Osteocyte (in vitro differentiated cells): Measurements from ENCODE around the gene PRCC. TPM values are rescaled to one million over a fixed set of nuclear protein-coding genes. Genes with fewer than 3 reads are reported as not detected.

Experiments used
- DNase-seq: peaks from one replicate; pipeline ENCODE4 v3.0.0; 2021; ENCODE audit warnings: mixed read lengths; ENCODE audit not compliant: unreplicated experiment; ENCODE audit errors: extremely low spot score
- H3K27ac Mint-ChIP-seq: one replicate; pipeline ENCODE4 v1.8.0; 2021; ENCODE audit warnings: mild to moderate bottlenecking, mixed read lengths; ENCODE audit not compliant: unreplicated experiment
- H3K27me3 Mint-ChIP-seq: one replicate; pipeline ENCODE4 v1.8.0; 2021; ENCODE audit warnings: mixed read lengths; ENCODE audit not compliant: unreplicated experiment
- H3K36me3 Mint-ChIP-seq: one replicate; pipeline ENCODE4 v1.8.0; 2021; ENCODE audit warnings: mixed read lengths; ENCODE audit not compliant: unreplicated experiment
- H3K4me1 Mint-ChIP-seq: one replicate; pipeline ENCODE4 v1.8.0; 2021; ENCODE audit warnings: mixed read lengths; ENCODE audit not compliant: unreplicated experiment
- H3K4me3 Mint-ChIP-seq: one replicate; pipeline ENCODE4 v1.8.0; 2021; ENCODE audit warnings: mild to moderate bottlenecking, moderate library complexity, mixed read lengths; ENCODE audit not compliant: unreplicated experiment
- H3K9me3 Mint-ChIP-seq: one replicate; pipeline ENCODE4 v1.8.0; 2021; ENCODE audit warnings: mixed read lengths; ENCODE audit not compliant: unreplicated experiment
- CTCF ChIP-seq: fragments of 200-600 bp; sonication (generic); IDR thresholded peaks from 2 replicates; pipeline ENCODE4 v1.5.0; 2021; ENCODE audit warnings: antibody characterized with exemption, mild to moderate bottlenecking, moderate library complexity
- total RNA-seq: library from RNA; stranded (reverse); gene quantifications from 2 replicates; pipeline ENCODE4 v1.2.1, GENCODE V29; 2021

Gene PRCC
- total RNA-seq, 1 donor from 2014 or later, result 85.4 TPM

DNA sequence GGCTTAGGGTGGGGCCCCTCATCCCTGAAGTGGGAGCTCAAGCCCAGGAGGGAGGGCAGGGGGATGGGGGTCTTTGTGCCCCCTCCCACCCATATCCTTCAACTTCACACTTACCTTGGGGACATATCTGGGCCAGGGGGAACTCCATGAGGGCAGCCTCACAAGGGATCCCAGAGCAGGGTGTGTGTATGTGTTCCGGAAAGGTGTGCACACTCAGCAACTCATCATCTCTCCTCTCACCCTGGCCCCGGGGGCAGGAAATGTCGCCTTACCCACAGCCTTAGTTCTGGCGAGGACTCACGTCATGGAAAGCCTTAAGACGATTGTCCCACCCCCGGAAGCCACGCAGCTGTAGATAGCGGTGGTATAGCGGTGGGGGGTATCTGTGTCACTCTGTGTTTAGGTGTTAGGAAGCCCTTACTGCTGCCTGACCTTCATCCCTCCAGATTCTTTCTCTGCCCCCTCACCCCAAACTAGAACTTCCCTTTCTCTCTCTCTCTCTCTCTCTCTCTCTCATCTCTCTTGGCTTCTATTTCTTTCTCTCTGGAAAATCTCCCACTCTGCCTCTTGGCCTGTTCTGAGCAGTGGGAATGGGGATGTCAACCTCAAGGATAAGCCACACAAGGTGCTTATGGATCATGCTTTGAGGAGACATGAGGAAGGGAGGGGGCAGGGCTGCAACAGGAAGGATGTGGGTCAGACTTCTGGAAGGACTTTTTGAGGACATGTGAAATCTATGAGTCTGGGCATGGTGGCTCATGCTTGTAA is 49.4 kb downstream of the PRCC start, which contains the start of gene SH2D2A:
TSS of gene SH2D2A (minus strand) at position 288 of the 768 bp plus-strand sequence. CDS start at position 148, 140 bp downstream.
- peaks cover 20% of the 10 kb centered on the region for H3K4me1 Mint-ChIP-seq
- H3K4me3 Mint-ChIP-seq, result no peak within 1 kb of the TSS
- peaks cover 21% of the 10 kb centered on the region for H3K27me3 Mint-ChIP-seq
- no peak for TF ChIP-seq CTCF
- DNase-seq, result no peak
- H3K9me3 Mint-ChIP-seq, result peaks cover 5% of the 10 kb centered on the region
- H3K27ac Mint-ChIP-seq, result no peak within 1 kb of the TSS
- no peaks in the 10 kb centered on the region for H3K36me3 Mint-ChIP-seq

- no peak for TF ChIP-seq CTCF
- Mint-ChIP-seq H3K36me3 (no peaks in the 10 kb centered on the region), H3K27ac (no peak overlapping the region), H3K9me3 (peaks cover 5% of the 10 kb centered on the region), H3K4me1 (peaks cover 7% of the 10 kb centered on the region), H3K27me3 (peaks cover 36% of the 10 kb centered on the region), H3K4me3 (no peak overlapping the region)
- DNase-seq, result no peak
Observed at GRCh38 chr1:156821801-156822200, 54.5 kb downstream of the PRCC start.

- peaks cover 36% of the 10 kb centered on the region for H3K27me3 Mint-ChIP-seq
- no peak overlapping the region for H3K4me3 Mint-ChIP-seq
- DNase-seq, result no peak
- H3K4me1 Mint-ChIP-seq, result peaks cover 7% of the 10 kb centered on the region
- no peak for TF ChIP-seq CTCF
- H3K27ac Mint-ChIP-seq, result no peak overlapping the region
- H3K9me3 Mint-ChIP-seq, result peaks cover 5% of the 10 kb centered on the region
- H3K36me3 Mint-ChIP-seq, result no peaks in the 10 kb centered on the region
Observed at GRCh38 chr1:156822680-156823079, 55.3 kb downstream of the PRCC start.

GRCh38 chr1:156823210-156823790 is 56.0 kb downstream of the PRCC start:
- peaks cover 7% of the 10 kb centered on the region for H3K4me1 Mint-ChIP-seq
- no peak for TF ChIP-seq CTCF
- DNase-seq, result no peak
- H3K36me3 Mint-ChIP-seq, result no peaks in the 10 kb centered on the region
- peaks cover 36% of the 10 kb centered on the region for H3K27me3 Mint-ChIP-seq
- no peak overlapping the region for H3K4me3 Mint-ChIP-seq
- peaks cover 5% of the 10 kb centered on the region for H3K9me3 Mint-ChIP-seq
- no peak overlapping the region for H3K27ac Mint-ChIP-seq

- H3K36me3 Mint-ChIP-seq, result no peaks in the 10 kb centered on the region
- no peaks in the 10 kb centered on the region for H3K9me3 Mint-ChIP-seq
- peaks cover 7% of the 10 kb centered on the region for H3K4me1 Mint-ChIP-seq
- H3K27ac Mint-ChIP-seq, result no peak overlapping the region
- TF ChIP-seq CTCF, result no peak
- DNase-seq, result no peak
- peaks cover 28% of the 10 kb centered on the region for H3K27me3 Mint-ChIP-seq
- H3K4me3 Mint-ChIP-seq, result no peak overlapping the region
Observed at GRCh38 chr1:156826630-156827029, 59.3 kb downstream of the PRCC start.
